Erythroblast (primary cell): ENCODE data around the gene ZNF496.

Source experiments
- GATA1 ChIP-seq: IDR thresholded peaks from 2 replicates; pipeline ENCODE4 v1.6.1; 2011; ENCODE audit warnings: low read depth, mild to moderate bottlenecking, control low read depth, low read length, moderate library complexity
- POLR2A ChIP-seq: IDR thresholded peaks from 2 replicates; pipeline ENCODE4 v1.6.1; 2011; ENCODE audit warnings: mild to moderate bottlenecking, low read length

GRCh38 chr1:247330548-247331171 lies 1.0 kb downstream of the ZNF496 start:
- TF ChIP-seq POLR2A (no peak), GATA1 (no peak)
